A549 (cell line): ENCODE measurements around the gene RARB. TPM values are rescaled to one million over a fixed set of nuclear protein-coding genes. Genes with fewer than 3 reads are reported as not detected.
A peak's percentile ranks its signal among the peaks of the same experiment; 100 is the strongest.

ENCODE experiments used
- ATAC-seq, 2 experiments: fragments of 200-7000 bp in 1 of 2; fragments of >200 bp in 1 of 2; cut with Nextera tagmentation in 1 of 2; cut with Tn5 transposase in 1 of 2; 3 replicates each; pipeline versions ENCODE4 v1.8.0 to v1.9.1; 2018 to 2020; ENCODE audit warnings: mild to moderate bottlenecking in 1 of 2, moderate library complexity in 1 of 2
- CTCF ChIA-PET: fragments of 300-600 bp; sonication (Branson Sonifier 250); formaldehyde crosslinking; extraction: SDS; loops from one replicate; lab custom pipeline; 2021; ENCODE audit warnings: antibody characterized with exemption, inconsistent platforms; lab: Yijun Ruan, JAX
- POLR2A ChIA-PET: fragments of 350-600 bp; formaldehyde crosslinking; extraction: SDS; loops from one replicate; lab custom pipeline; 2021; ENCODE audit warnings: antibody characterized with exemption, inconsistent platforms; lab: Yijun Ruan, JAX
- DNase-seq, 2 experiments: peaks; one replicate each; pipeline versions ENCODE4 v3.0.0 to v3.0.0-alpha.2; 2011 to 2016; ENCODE audit warnings: low read depth in 1 of 2, low spot score in 1 of 2
- FAIRE-seq: peaks from 2 replicates; lab custom pipeline; 2011; peaks lifted over from hg19 to GRCh38; lab: Jason Lieb, UNC
- H3K27ac ChIP-seq, 2 experiments: fragments of >200 bp; sonication (Bioruptor Twin); formaldehyde crosslinking; 3 replicates each; pipeline ENCODE4 v1.5.1; 2016 to 2017
- H3K4me1 ChIP-seq: fragments of >200 bp; sonication (Bioruptor Twin); formaldehyde crosslinking; 3 replicates; pipeline ENCODE4 v1.6.1; 2016
- H3K4me2 ChIP-seq: fragments of >200 bp; sonication (Bioruptor Twin); formaldehyde crosslinking; 3 replicates; pipeline ENCODE4 v1.6.1; 2016
- H3K4me3 ChIP-seq: fragments of >200 bp; sonication (Bioruptor Twin); formaldehyde crosslinking; 3 replicates; pipeline ENCODE4 v1.5.1; 2016
- H3K9me3 ChIP-seq: fragments of >200 bp; sonication (Bioruptor Twin); formaldehyde crosslinking; 3 replicates; pipeline ENCODE4 v1.6.1; 2016
- CBX8 ChIP-seq: fragments of 200-600 bp; sonication (generic); IDR thresholded peaks from 2 replicates; pipeline ENCODE4 v1.6.1; 2016
- CEBPB ChIP-seq, 2 experiments: fragments of >200 bp in 1 of 2; sonication (Bioruptor Twin) in 1 of 2; formaldehyde crosslinking in 1 of 2; IDR thresholded peaks; 2 replicates each; pipeline ENCODE4 v1.6.1; 2012 to 2016
- HOXB5 ChIP-seq: fragments of 250-450 bp; sonication (Bioruptor Pico); IDR thresholded peaks from 2 replicates; pipeline ENCODE4 v1.5.0; 2020; ENCODE audit warnings: mild to moderate bottlenecking, moderate library complexity
- JUNB ChIP-seq: fragments of >200 bp; sonication (Bioruptor Twin); formaldehyde crosslinking; IDR thresholded peaks from 2 replicates; pipeline ENCODE4 v1.6.1; 2016
- KDM5A ChIP-seq: fragments of 200-600 bp; sonication (generic); IDR thresholded peaks from 2 replicates; pipeline ENCODE4 v1.6.1; 2016; ENCODE audit warnings: antibody characterized with exemption, mild to moderate bottlenecking
- MAFK ChIP-seq: fragments of 450-650 bp; IDR thresholded peaks from 2 replicates; pipeline ENCODE4 v1.6.1; 2014; ENCODE audit not compliant: partially characterized antibody
- MAX ChIP-seq: IDR thresholded peaks from 2 replicates; pipeline ENCODE4 v1.6.1; 2012
- NR3C1 ChIP-seq: fragments of >200 bp; sonication (Bioruptor Twin); formaldehyde crosslinking; IDR thresholded peaks from 3 replicates; pipeline ENCODE4 v1.6.1; 2017
- PHF8 ChIP-seq: fragments of 200-600 bp; sonication (generic); IDR thresholded peaks from 2 replicates; pipeline ENCODE4 v1.6.1; 2016; ENCODE audit warnings: low read depth, mild to moderate bottlenecking, antibody characterized with exemption, moderate library complexity, borderline replicate concordance
- RCOR1 ChIP-seq: fragments of 150-350 bp; IDR thresholded peaks from 2 replicates; pipeline ENCODE4 v1.6.1; 2014; ENCODE audit warnings: antibody characterized with exemption, low read length, low read depth
- RNF2 ChIP-seq: fragments of 200-600 bp; sonication (generic); IDR thresholded peaks from 2 replicates; pipeline ENCODE4 v1.6.1; 2016; ENCODE audit warnings: low read depth, mild to moderate bottlenecking, antibody characterized with exemption, moderate library complexity, borderline replicate concordance
- TP53 ChIP-seq: fragments of 250-450 bp; sonication (Bioruptor Pico); IDR thresholded peaks from 2 replicates; pipeline ENCODE4 v1.5.0; 2021; ENCODE audit warnings: mild to moderate bottlenecking, moderate library complexity
- ZC3H11A ChIP-seq: fragments of 450-650 bp; IDR thresholded peaks from 2 replicates; pipeline ENCODE4 v1.6.1; 2014; ENCODE audit warnings: antibody characterized with exemption, mild to moderate bottlenecking
- ZFP36 ChIP-seq: fragments of 450-650 bp; IDR thresholded peaks from 2 replicates; pipeline ENCODE4 v1.6.1; 2014; ENCODE audit warnings: borderline replicate concordance; ENCODE audit not compliant: partially characterized antibody
- WGBS: methylation state at CpG from one replicate; pipeline ENCODE4 v1.1.6; 2017; ENCODE audit errors: missing lambda C conversion rate; 5-methylcytosine and 5-hydroxymethylcytosine counted together
- polyA plus RNA-seq, 4 experiments: library from polyadenylated mRNA; depleted of rRNA in 3 of 4; stranded (reverse); fragments of >200 nt; fragmentation: RNase III in 1 of 4; extraction: RNeasy Plus Mini Kit Qiagen cat#74134 plus additional on column Dnase treatment in 1 of 4; gene quantifications; 2 replicates in 3 of 4; 3 replicates in 1 of 4; pipeline ENCODE4 v1.2.3, GENCODE V29; 2011 to 2017
- TF ChIP-seq, protein P1 (sequence below): fragments of 450-650 bp; IDR thresholded peaks from 2 replicates; pipeline ENCODE4 v1.6.1; 2014; ENCODE audit warnings: antibody characterized with exemption

RARB gene
- polyA plus RNA-seq, 2 of the 4 experiments (the other 2 are of a cell fraction) = 24.5 to 30.8 TPM

GRCh38 chr3:25432176-25432720, 4.2 kb downstream of the RARB start (continued):
- TF ChIP-seq RCOR1 = no peak
- TF ChIP-seq, all 56 proteins: peak for 0

- peak overlapping the region; percentile 85 to 92 for H3K27ac ChIP-seq
- TF ChIP-seq CEBPB (IDR thresholded peaks at IDR 0.05) = peak in 1 of 2 experiments; percentile 10; a peak in 1 of 4 replicates
- no peak for TF ChIP-seq PHF8
- TF ChIP-seq, all 56 proteins: peak for 1
- CTCF ChIA-PET = interaction anchor here (0.7 to 1.1 kb wide), 3 partner anchors 8 to 161 kb away, joined by 3 to 5 read pairs (median 3); no protein-coding TSS in a partner anchor
- Histone ChIP-seq H3K4me1 (peaks cover 45% of the 10 kb centered on the region), H3K4me3 (peak overlapping the region; percentile 68), H3K9me3 (no peaks in the 10 kb centered on the region), H3K4me2 (peak overlapping the region; percentile 81)
- no peak for FAIRE-seq
- ATAC-seq = no peak
- POLR2A ChIA-PET = no interaction called here
- 19% methylated on average over 2 of the region's 2 CpGs for WGBS
- DNase-seq = no peak
Observed at GRCh38 chr3:25433106-25433505, 5.0 kb downstream of the RARB start.

DNA sequence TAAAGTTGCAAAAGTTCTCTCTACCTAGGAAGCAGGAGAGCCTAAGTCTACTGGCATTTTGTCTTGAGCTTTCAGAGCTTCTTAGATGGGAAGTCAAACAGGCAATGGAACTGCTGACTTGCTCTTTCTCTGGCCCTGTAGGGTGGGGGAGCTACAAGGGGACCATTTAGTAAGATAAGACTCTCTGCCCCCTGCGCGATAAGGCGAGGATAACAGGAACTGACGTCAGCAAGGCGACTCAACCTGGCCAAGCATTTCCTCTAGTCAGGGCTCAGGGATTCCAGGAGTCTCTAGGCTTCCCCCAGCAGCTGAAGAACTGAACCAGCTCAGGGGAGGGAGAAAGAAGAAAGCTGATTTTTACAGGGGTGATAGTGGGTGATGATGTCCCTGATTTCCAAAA, 5.8 kb downstream of the RARB start:
- peak overlapping the region; percentile 81 for H3K4me2 ChIP-seq

GRCh38 chr3:25437953-25438352, 9.9 kb downstream of the RARB start:
- peak overlapping the region; percentile 51 for H3K4me2 ChIP-seq
- FAIRE-seq (no peak), ATAC-seq (no peak), DNase-seq (no peak)
- peaks cover 62% of the 10 kb centered on the region for H3K4me1 ChIP-seq
- POLR2A ChIA-PET = interaction anchor here (1.4 kb wide), 1 partner anchor 10 kb away, joined by 7 read pairs; the partner anchor contains the start of gene RARB
- CTCF ChIA-PET = interaction anchor here (2.2 kb wide), 1 partner anchor 16 kb away, joined by 7 read pairs; no protein-coding TSS in a partner anchor
- H3K27ac ChIP-seq = peak overlapping the region in 1 of 2 experiments; percentile 79; a peak in 4 of 6 replicates
- no peaks in the 10 kb centered on the region; the same call in 2 of the 3 replicates for H3K9me3 ChIP-seq
- H3K4me3 ChIP-seq = no peak overlapping the region
- WGBS = 78% methylated on average over 6 of the region's 6 CpGs
- no peak for TF ChIP-seq KDM5A
- no peak for TF ChIP-seq MAX
- TF ChIP-seq JUNB = no peak
- TF ChIP-seq, all 56 proteins: peak for 0

More for the DNA sequence above, 5.8 kb downstream of the RARB start:
- 34% methylated on average over 5 of the region's 5 CpGs for WGBS
- Histone ChIP-seq H3K4me1 (peaks cover 53% of the 10 kb centered on the region), H3K27ac (peak overlapping the region; percentile 85 to 92), H3K4me3 (peak overlapping the region; percentile 68), H3K9me3 (no peaks in the 10 kb centered on the region)
- FAIRE-seq (no peak), ATAC-seq (peak; percentile 69 to 82), DNase-seq (peak in 1 of 2 experiments; percentile 78)
- CTCF ChIA-PET = interaction anchor here (1.1 kb wide), 1 partner anchor 160 kb away, joined by 5 read pairs; no protein-coding TSS in a partner anchor
- peak; percentile 90 for TF ChIP-seq MAFK
- no peak for TF ChIP-seq JUNB
- POLR2A ChIA-PET = interaction anchor here (1.0 kb wide), 2 partner anchors 10 to 15 kb away, joined by 3 read pairs; no protein-coding TSS in a partner anchor

DNA sequence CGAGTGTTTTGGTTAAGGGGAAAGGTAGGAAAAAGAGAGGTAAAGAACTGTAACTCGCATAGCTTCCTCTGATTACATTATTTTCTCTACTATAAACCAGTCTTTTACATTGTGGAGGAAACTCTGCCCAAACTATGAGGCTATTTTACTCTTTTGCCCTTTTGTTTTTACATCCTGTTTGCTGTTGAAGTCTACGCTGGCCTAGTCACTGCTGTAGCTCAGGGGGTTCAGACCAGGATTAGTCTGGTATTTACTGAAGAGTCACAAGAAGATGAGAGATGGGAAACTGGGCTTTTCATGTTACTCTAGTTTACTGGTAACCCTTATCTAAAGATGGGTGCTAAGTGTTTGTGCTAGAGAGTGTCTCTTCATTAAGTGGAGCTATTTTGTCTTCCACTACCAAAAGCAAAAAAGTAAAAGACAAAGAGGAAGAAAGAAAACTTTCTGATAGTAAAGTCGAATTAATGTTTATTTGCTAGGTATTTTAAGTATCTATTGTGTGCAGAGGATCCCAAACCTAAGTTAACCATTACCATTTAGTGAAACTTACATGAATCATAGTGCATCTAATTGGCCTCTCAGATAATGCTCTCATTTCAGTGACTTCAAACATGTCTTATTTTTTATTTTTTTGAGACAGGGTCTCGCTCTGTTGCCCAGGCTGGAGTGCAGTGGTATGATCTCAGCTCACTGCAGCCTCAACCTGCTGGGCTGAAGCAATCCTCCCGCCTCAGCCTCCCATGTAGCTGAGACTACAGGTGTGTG, 10.9 kb downstream of the RARB start:
- TF ChIP-seq RNF2 (no peak), ZFP36 (no peak), ZC3H11A (no peak), CBX8 (no peak), HOXB5 (CRISPR knock-in tag) (no peak), NR3C1 (no peak), TP53 (CRISPR knock-in tag) (no peak), RCOR1 (no peak), MAFK (no peak)
- TF ChIP-seq, protein P1, sequence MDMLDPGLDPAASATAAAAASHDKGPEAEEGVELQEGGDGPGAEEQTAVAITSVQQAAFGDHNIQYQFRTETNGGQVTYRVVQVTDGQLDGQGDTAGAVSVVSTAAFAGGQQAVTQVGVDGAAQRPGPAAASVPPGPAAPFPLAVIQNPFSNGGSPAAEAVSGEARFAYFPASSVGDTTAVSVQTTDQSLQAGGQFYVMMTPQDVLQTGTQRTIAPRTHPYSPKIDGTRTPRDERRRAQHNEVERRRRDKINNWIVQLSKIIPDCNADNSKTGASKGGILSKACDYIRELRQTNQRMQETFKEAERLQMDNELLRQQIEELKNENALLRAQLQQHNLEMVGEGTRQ = no peak
- ATAC-seq = peak; percentile 30 to 43; a peak in 2 of 6 replicates
- no peak overlapping the region for H3K4me3 ChIP-seq
- H3K9me3 ChIP-seq = no peaks in the 10 kb centered on the region; the same call in 2 of the 3 replicates
- no peak for DNase-seq
- WGBS = 45% methylated on average over 6 of the region's 6 CpGs
- peak overlapping the region; percentile 51 for H3K4me2 ChIP-seq
- peaks cover 56% of the 10 kb centered on the region for H3K4me1 ChIP-seq
- ChIA-PET POLR2A (interaction anchor here (1.4 kb wide), 1 partner anchor 11 kb away, joined by 7 read pairs; the partner anchor contains the start of gene RARB), CTCF (interaction anchor here (1.0 to 2.2 kb wide), 4 partner anchors 10 to 15 kb away, joined by 3 to 7 read pairs (median 4); partner anchors contain the start of gene RARB)
- peak overlapping the region; percentile 31 to 79 for H3K27ac ChIP-seq
- FAIRE-seq = no peak
